Gastroesophageal sphincter (tissue), 4 donors: ENCODE measurements around the gene WDR37. TPM values are rescaled to one million over a fixed set of nuclear protein-coding genes. Genes with fewer than 3 reads are reported as not detected.
"Not testable (repeated sequence)": the region's sequence is repeated elsewhere in the genome, so short reads cannot be mapped to it uniquely, and the experiment has no call there.

Experiments used
- ATAC-seq: fragments of 150-250 bp; one replicate; pipeline ENCODE4 v1.9.1; 2016; ENCODE audit warnings: mild to moderate bottlenecking, moderate library complexity
- H3K27ac ChIP-seq, 4 donors: fragments of 200-600 bp; sonication (generic) in 3 of 4; 1 replicate in 3 of 4; 2 replicates in 1 of 4; pipeline ENCODE4 v1.5.1; 2016 to 2019
- H3K27me3 ChIP-seq: fragments of 200-600 bp; sonication (generic); one replicate; pipeline ENCODE4 v1.5.1; 2019
- H3K36me3 ChIP-seq, 2 donors: fragments of 200-600 bp; sonication (generic); one replicate each; pipeline ENCODE4 v1.5.1; 2019; ENCODE audit warnings: control low read depth in 1 of 2
- H3K4me1 ChIP-seq, 3 donors: fragments of 200-600 bp; sonication (generic); 1 replicate in 2 of 3; 2 replicates in 1 of 3; pipeline ENCODE4 v1.5.1; 2016 to 2019; ENCODE audit warnings: control low read depth in 2 of 3
- H3K4me3 ChIP-seq, 2 donors: fragments of 200-600 bp; sonication (generic); one replicate each; pipeline ENCODE4 v1.5.1; 2019; ENCODE audit warnings: mild to moderate bottlenecking in 1 of 2, moderate library complexity in 1 of 2
- H3K9me3 ChIP-seq, 3 donors: fragments of 200-600 bp; sonication (generic); one replicate each; pipeline ENCODE4 v1.5.1; 2017 to 2019; ENCODE audit warnings: control low read depth in 2 of 3
- EP300 ChIP-seq: sonication (generic); formaldehyde crosslinking; IDR thresholded peaks from one replicate; pipeline ENCODE4 v1.6.1; 2017; ENCODE audit warnings: antibody characterized with exemption, mild to moderate bottlenecking
- POLR2A ChIP-seq, 2 donors: fragments of 450-650 bp; IDR thresholded peaks; one replicate each; pipeline ENCODE4 v1.6.1; 2017; ENCODE audit warnings: antibody characterized with exemption in 2 of 2, mild to moderate bottlenecking in 2 of 2, moderate library complexity in 1 of 2
- POLR2AphosphoS5 ChIP-seq: sonication (generic); formaldehyde crosslinking; IDR thresholded peaks from one replicate; pipeline ENCODE4 v1.6.1; 2017; ENCODE audit warnings: antibody characterized with exemption
- WGBS, 2 donors: methylation state at CpG; one replicate each; pipeline ENCODE4 v1.1.5; 2018; ENCODE audit warnings: low coverage in 1 of 2; 5-methylcytosine and 5-hydroxymethylcytosine counted together
- total RNA-seq, 4 donors: library from RNA; depleted of rRNA; stranded (reverse); fragments of >200 nt; gene quantifications; one replicate each; pipeline ENCODE4 v1.1.0, GENCODE V29; 2016
- TF ChIP-seq, protein P1 (sequence below), 4 experiments: fragments of 200-600 bp in 2 of 4; fragments of 450-650 bp in 2 of 4; sonication (generic) in 1 of 4; IDR thresholded peaks; one replicate each; pipeline ENCODE4 v1.5.1; 2017 to 2019; ENCODE audit warnings: antibody characterized with exemption in 4 of 4, mild to moderate bottlenecking in 2 of 4, moderate library complexity in 2 of 4

Gene WDR37
- total RNA-seq, 4 donors from 2014 or later, result 11.4 to 16.7 (median 13.9) TPM

DNA sequence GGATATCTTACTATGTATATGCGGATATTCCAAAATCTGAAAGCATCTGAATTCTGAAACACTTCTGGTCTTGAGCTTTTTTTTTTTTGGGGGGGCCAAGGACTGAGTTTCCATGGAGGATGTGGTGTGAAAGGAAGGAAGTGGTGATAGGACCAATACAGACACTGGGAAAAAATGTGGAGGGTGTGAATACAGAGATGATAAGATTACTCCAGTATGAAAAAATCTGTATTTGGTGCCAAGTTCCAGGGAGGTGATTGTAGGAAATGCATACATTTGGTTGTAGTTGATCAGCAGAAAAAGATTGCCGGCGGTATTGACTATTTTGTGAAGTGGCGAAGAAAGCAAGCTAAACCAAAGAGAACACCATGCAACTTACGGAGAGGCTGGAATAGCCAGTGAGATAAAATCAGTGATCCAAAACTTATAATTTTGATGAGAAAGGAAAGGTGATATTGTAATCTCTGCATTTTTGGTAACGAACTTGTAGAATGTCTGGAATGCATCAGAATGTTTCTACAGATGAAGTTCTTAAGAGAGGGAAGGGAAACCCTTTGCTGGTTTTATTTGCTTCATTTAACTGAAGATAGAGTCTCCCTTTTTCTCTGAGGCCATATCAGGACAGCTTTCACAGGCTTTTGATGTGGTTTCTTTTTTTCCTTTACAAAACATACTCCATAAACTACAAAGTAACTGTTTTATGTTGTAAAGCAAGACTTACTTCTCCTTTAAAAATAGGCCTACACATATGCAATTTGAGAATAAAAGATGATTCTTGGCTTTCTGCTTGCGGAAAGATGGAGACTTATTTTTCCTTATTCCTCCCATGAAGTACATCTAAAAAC lies 6.0 kb downstream of the WDR37 start:
- no peaks in the 10 kb centered on the region for H3K9me3 ChIP-seq
- no peaks in the 10 kb centered on the region for H3K27me3 ChIP-seq
- WGBS, 2 donors, result 94 to 99% methylated on average over 6 to 7 of the region's 7 CpGs
- TF ChIP-seq, protein P1, sequence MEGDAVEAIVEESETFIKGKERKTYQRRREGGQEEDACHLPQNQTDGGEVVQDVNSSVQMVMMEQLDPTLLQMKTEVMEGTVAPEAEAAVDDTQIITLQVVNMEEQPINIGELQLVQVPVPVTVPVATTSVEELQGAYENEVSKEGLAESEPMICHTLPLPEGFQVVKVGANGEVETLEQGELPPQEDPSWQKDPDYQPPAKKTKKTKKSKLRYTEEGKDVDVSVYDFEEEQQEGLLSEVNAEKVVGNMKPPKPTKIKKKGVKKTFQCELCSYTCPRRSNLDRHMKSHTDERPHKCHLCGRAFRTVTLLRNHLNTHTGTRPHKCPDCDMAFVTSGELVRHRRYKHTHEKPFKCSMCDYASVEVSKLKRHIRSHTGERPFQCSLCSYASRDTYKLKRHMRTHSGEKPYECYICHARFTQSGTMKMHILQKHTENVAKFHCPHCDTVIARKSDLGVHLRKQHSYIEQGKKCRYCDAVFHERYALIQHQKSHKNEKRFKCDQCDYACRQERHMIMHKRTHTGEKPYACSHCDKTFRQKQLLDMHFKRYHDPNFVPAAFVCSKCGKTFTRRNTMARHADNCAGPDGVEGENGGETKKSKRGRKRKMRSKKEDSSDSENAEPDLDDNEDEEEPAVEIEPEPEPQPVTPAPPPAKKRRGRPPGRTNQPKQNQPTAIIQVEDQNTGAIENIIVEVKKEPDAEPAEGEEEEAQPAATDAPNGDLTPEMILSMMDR (IDR thresholded peaks at IDR 0.05), result no peak
- TF ChIP-seq POLR2A (IDR thresholded peaks at IDR 0.05) (no peak), EP300 (no peak), POLR2AphosphoS5 (no peak)
- ATAC-seq, result no peak
- no peak overlapping the region for H3K27ac ChIP-seq
- H3K4me3 ChIP-seq, result no peak overlapping the region
- peaks cover 0 to 48% (median 0%) of the 10 kb centered on the region in 3 donors for H3K4me1 ChIP-seq
- H3K36me3 ChIP-seq, result peaks cover 0 to 13% of the 10 kb centered on the region in 2 donors

DNA sequence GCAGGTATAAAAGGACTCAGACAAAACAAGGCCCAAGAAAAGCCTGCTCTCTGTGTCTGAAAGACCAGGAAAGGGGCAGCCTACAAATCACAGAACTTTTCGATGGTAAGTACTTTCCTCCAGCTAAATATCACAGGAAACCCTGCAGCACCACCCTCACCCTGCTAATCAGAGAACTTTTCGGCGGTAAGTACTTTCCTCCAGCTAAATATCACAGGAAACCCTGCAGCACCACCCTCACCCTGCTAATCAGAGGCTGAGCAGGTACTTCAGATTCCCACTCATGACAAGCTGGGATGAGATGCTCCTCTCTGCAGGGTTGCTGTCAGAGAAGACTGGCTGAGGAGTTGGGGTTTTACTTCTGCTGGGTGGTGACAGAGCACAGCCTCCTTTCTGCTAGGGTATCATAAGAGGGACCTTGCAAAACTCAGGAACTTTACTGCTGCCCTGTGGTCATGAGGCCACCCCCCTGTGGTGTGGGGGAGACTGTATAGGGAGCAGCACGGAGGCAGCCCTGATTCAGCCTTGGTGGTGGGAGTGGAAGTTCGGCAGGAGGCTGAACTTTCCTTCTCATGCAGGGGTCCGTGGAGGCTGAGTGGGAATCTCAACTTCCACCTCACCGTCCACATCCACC lies 7.2 kb downstream of the WDR37 start:
- Histone ChIP-seq H3K9me3 (no peaks in the 10 kb centered on the region), H3K36me3 (peaks cover 0 to 13% of the 10 kb centered on the region in 2 donors), H3K27me3 (no peaks in the 10 kb centered on the region), H3K4me3 (no peak overlapping the region), H3K4me1 (peaks cover 0 to 36% (median 0%) of the 10 kb centered on the region in 3 donors), H3K27ac (no peak overlapping the region)
- WGBS, 2 donors, result 72 to 83% methylated on average over 3 of the region's 7 CpGs
- TF ChIP-seq EP300 (no peak), POLR2A (IDR thresholded peaks at IDR 0.05) (no peak), POLR2AphosphoS5 (no peak)
- TF ChIP-seq, protein P1 (IDR thresholded peaks at IDR 0.05), result no peak
- ATAC-seq, result no peak

DNA sequence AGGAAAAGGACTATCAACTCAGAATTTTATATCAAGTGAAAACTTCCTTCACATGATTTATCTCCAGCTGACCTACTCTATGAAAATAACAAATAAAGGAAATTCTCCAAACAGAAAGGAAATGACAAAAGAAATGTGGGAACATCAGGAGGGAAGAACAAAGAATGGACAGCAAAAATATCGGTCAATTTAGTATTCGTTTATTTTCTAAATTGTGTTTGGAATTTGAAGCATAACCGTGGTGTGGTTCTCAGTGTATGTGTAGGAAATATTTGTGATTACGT lies 8.7 kb downstream of the WDR37 start:
- H3K36me3 ChIP-seq, result peaks cover 0 to 13% of the 10 kb centered on the region in 2 donors
- no peak overlapping the region for H3K4me3 ChIP-seq
- no peaks in the 10 kb centered on the region for H3K9me3 ChIP-seq
- no peak overlapping the region for H3K27ac ChIP-seq
- no peak for TF ChIP-seq POLR2AphosphoS5
- TF ChIP-seq, protein P1 (IDR thresholded peaks at IDR 0.05), result no peak
- TF ChIP-seq POLR2A (IDR thresholded peaks at IDR 0.05), result no peak
- TF ChIP-seq EP300, result no peak
- H3K27me3 ChIP-seq, result no peaks in the 10 kb centered on the region
- 77 to 84% methylated on average over 4 of the region's 4 CpGs for WGBS, 2 donors
- no peak for ATAC-seq
- peaks cover 0 to 20% (median 0%) of the 10 kb centered on the region in 3 donors for H3K4me1 ChIP-seq

DNA sequence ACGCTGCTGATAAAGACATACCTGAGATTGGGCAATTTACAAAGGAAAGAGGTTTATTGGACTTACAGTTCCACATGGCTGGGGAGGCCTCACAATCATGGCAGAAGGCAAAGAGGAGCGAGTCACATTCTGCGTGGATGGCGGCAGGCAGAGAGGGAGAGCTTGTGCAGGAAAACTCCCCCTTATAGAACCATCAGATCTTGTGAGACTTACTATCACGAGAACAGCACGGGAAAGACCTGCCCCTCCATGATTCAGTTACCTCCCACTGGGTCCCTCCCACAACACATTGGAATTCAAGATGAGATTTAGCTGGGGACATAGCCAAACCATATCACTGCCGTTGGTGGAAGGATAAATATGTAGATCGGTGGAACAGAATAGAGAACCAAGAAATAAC lies 10.5 kb downstream of the WDR37 start:
- not testable (repeated sequence) for H3K4me1 ChIP-seq, H3K4me3 ChIP-seq, H3K27me3 ChIP-seq, H3K9me3 ChIP-seq, ATAC-seq, H3K27ac ChIP-seq
- H3K36me3 ChIP-seq, result peaks cover 0 to 13% of the 10 kb centered on the region in 2 donors
- 90 to 97% methylated on average over 6 to 8 of the region's 8 CpGs for WGBS, 2 donors

DNA sequence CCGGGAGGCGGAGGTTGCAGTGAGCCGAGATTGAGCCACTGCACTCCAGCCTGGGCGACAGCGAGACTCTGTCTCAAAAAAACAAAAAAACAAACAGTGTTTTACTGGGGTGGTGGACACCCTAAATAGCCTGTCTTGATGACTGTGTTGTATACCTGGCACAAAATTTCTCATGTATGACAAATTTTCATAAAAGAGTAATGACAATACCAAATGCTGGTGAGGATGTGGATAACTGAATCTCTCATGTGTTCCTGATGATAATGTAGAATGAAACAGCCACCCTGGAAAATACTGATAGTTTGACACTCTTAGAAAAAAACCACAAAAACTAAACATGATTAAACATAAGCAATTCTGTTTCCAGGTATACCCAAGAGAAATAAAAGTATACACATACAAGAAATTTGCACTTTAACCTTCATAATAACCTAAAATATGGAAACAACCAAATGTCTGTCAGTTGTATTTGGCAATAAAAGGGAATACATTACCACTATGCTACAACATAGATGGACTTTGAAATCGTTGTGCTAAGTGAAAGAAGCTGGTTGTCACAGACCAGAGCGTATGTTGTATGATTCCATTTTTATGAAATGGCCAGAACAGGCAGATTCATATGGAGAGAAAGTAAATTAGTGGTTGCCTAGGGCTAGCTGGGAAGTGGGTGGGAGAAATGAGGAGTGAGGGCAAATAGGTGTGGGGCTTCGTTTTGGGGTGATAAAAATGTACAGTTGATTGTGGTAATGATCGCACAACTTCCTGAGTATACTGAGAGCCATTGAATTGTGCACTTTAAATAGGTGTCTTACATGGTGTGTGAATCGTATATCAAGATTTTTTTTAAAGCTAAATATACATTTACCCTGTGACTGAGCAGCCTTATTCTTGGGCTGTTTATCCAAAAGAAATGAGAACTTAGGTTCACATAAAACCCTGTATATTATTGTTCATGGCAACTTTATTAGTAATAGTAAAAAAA lies 12.5 kb downstream of the WDR37 start:
- WGBS, 2 donors, result 71 to 87% methylated on average over 5 to 8 of the region's 10 CpGs
- no peak for TF ChIP-seq POLR2A (IDR thresholded peaks at IDR 0.05)
- TF ChIP-seq EP300, result no peak
- TF ChIP-seq POLR2AphosphoS5, result no peak
- TF ChIP-seq, protein P1 (IDR thresholded peaks at IDR 0.05), result no peak
- Histone ChIP-seq H3K4me1 (no peaks in the 10 kb centered on the region), H3K36me3 (peaks cover 0 to 23% of the 10 kb centered on the region in 2 donors), H3K27me3 (no peaks in the 10 kb centered on the region), H3K4me3 (no peak overlapping the region), H3K9me3 (no peaks in the 10 kb centered on the region), H3K27ac (no peak overlapping the region)
- no peak for ATAC-seq
